AG08395 (cell line): ENCODE data around the gene C9orf153.

Source experiments
- DNase-seq: peaks from one replicate; pipeline ENCODE4 v3.0.0; 2012; ENCODE audit warnings: mixed read lengths, low spot score

The C9orf153 gene

DNA sequence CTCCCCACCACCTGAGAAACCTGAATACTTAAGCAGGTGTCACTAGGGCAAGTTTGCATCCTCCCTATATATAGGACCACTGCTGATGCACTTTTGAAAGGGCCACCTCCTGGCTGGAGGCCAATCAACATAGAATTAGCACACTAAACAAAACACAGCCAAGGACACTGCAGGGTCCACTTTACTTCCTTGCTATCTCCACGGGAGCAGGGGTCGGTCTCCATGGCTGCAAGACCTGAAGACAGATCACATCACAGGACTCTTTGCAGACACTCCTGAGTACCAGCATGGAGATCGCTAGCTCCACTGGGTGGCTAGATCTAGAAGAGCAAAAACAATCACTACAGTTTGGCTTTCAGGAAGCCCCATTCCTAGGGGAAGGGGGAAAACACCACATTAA, 72.3 kb downstream of the C9orf153 start:
- DNase-seq = no peak

DNA sequence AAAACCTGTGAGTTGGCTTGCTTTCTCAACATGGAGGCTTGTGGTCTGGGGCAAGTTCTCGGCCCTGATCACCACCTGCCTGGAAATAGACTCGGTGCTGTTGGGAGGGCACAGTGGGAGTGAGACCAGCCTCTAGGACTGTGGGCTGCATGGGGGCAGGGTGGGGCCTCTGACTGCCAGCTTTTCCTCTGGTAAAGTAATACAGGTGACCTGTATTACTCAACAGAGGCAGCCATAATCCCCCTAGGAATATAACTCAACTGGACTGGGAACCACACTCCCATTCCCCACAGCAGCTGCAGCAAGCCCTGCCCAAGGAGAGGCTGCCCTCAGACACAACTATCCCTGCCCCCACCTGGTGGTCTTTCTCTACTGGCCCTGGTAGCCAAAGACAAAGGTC, 72.8 kb downstream of the C9orf153 start:
- DNase-seq = no peak

DNA sequence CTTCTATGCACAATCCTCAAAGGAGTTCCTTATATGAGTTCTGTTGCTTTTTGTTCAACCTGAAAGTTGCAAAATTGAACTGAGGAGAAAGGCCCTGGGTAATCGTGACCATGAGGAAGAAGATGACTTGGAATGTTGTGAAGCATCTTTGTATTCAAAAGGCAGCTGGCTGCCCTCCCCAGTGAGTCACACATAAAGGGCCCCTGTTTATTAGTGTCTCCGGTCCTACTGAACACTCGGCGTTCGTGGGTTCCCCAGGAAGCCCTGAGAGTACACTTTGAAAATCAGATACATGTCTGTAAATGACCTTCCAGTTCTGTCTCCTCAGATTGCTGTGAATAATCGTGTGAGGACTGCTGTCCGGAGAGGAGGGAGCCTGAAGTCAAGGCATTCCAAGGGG, 73.6 kb downstream of the C9orf153 start:
- no peak for DNase-seq

DNA sequence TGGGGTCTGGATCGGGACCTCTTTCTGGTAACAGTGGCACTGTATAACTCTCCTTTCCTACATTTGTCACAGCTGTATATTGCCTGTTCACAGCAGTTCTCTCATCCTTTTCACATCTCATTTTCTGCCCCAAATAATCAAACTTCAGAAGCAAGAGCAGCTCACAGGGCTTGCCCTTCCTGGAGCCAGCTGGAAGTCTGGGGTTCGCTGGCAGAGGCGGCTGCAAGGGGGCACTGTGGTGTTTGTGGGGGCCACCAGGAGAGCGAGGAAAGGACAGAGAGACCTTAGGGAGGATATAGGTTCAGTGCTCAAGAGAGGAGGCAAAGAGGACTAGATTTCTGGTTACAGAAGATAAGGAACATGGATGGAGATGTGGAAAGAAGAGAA, 75.3 kb downstream of the C9orf153 start:
- no peak for DNase-seq

DNA sequence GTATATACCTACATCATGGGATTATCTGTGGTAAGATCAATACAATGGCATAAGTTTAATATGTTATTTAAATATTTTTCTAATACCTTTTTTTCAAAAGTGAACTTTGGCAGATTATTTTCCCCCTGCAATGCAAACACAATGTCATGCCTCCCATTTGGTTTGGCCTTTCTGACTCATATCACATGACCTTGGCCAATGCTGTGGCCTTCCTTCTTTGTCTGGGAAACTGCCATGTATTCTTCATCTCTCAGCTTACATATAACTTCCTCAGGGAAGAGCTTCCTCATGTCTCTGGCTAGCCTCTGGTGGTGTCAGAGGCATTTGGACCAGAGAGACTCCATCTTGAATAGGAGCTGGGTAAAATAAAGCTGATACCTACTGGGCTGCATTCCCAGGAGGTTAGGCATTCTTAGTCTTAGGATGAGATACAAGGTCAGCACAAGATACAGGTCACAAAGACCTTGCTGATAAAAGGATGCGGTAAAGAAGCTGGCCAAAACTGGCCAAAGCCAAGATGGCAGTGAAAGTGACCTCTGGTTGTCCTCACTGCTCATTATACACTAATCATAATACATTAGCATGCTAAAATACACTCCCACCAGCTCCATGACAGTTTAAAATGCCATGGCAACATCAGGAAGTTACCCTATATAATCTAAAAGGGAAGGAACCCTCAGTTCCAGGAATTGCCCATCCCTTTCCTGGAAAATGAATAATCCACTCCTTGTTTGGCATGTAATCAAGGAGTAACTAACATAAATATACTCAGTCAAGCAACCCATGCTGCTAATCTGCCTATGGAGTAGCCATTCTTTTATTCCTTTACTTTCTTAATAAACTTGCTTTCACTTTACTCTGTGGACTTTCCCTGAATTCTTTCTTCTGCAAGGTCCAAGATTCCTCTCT, 76.0 kb downstream of the C9orf153 start:
- DNase-seq = no peak

DNA sequence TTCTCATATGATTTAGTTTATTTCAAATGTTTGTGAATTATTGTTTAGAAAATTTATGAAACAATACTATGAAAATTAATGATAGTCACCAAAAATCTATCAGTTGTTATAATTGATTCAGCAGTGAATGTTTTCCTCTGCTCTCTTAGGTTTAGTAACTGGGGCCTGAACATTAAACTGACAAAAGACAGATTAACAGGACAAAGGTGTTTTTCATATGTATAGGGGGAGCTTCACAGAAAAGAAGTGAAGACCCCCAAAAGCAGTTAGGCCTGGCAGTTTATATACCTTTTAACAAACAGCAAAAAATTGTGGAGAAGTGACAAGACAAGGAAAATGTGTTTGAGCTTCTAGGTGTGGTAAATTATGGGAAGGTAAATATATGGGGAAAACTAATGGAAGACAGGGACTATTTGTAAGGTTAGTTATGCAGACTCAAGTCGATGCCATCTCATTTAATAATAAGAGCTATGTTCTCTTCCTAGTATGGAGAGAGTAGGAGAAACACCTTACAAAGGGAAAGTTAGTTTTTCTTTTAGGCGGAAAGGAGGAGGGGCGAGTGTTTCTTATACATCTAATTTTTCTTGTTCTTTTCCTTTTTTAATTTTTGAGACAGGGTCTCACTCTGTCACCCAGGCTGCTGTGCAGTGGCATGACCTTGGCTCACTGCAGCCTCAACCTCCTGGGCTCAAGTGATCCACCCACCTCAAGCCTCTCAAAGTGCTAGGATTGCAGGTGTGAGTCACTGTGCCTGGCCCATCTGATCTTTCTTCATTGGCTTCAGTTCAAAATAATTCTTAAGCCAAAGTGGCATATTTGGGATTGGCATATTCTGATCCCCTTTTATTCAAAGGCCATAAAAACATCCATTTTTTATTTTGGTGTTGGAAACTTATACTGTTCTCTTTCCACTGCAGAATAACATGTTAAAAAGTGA, 77.8 kb downstream of the C9orf153 start:
- DNase-seq = no peak

DNA sequence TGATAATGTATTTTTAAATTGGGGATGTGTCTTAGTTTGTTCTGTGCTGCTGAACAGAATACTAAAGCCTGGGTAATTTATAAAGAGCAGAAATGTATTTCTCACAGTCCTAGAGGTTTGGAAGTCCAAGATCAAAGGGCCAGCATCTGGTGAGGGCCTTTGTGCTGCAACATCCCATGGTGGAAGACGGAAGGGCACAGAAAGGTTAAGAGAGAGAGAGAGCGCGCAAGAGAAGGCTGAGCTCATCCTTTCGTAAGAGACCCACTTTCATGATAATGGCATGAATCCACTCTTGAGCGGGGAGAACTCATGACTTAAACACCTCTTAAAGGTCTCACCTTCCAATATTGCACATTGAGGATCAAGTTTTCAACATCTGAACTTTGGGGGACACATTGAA, 81.0 kb downstream of the C9orf153 start:
- DNase-seq = no peak

DNA sequence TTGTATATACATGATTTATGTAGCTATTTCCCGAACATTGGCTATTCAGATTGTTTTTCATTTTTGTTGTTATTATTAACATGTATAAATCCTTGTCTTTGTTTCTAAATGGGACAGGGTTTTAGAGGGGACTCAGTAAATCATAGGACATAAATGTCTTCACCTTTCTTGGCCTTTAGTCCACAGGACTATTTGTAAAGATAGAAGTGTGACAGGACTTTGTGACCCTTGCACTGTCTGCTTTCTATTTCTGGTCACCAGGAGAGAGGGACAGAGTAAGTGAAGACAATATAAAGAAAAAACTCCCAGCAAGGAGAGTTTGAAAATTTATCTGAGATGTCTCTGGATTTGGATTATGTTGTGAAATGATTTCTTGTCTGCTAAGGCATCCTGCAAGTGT, 81.5 kb downstream of the C9orf153 start:
- DNase-seq = no peak

DNA sequence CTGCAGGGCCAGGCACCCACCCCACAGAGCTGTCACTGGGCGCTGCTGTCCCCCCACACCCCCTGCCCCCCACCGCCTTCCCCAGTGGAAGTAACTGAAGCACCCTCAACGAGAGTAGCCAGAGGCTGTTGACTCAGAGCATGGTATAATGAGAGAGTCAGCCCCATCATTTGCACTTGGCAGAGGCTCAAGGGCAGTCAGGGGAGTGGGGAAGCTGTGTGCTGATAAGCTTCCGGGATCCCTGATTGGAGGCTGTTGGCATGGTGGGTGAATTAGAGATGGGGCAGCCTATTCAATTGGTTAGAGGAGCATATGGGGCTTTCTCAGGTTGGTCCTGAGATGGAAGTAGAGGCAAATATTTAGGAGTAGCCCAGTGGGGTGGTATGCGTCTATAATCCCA, 83.0 kb downstream of the C9orf153 start:
- DNase-seq = no peak

DNA sequence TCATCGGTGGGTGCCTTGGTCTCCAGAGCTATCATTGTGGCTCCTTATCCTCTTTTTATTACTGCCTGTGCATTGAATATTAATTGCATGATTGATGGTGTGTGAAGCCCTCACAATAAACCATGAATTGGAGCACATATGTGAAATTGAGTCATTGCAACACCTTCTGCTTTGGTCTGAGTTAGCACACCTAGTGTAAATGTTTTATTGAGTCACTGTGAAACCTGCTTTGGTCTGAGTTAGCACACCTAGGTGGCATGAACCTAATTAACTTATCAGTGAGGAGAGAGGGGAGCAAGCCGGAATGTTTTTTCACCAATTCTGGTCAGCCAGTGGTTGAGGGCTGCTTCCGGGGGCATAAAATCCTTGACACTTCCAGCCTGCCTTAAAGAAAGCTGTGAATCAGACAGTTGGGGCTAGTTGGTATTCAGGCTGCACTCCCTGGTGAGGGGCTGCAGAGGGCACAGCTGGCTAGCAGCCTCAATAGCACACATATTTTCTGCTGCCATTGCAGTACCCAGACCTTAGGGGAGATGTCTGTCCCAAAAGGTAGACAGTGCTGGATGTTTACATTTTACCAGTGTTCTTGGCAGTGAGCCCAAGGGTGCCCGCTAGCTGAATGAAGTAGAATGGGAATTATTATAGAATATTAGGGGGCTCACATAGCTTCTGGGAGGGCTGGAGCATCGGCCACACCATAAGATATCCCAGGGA, 83.6 kb downstream of the C9orf153 start:
- DNase-seq = no peak

DNA sequence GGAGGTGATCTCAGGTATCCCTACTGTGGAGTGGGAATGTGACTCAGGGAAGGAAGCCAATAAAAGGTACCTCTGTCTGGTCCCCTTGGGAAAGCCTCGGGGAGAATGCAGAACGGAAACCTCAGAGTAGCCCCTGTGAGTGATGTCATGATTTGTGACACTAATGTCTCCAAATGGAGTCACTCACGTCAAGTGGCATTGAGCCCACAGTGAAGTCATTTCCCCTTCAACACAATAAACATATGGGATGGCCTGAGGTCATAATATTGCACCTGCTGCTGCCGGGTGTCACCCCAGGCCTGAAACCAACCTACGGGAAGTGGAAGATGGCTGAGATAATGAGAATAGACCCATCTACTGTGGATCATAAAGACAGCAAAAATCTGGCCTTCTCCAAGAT, 84.2 kb downstream of the C9orf153 start:
- DNase-seq = no peak
